ENCODE results near the gene STAT6. TPM values are rescaled to one million over a fixed set of nuclear protein-coding genes. Genes with fewer than 3 reads are reported as not detected.

STAT6 gene
- total RNA-seq, 1 experiment from 2014 or later: 44.4 TPM

DNA sequence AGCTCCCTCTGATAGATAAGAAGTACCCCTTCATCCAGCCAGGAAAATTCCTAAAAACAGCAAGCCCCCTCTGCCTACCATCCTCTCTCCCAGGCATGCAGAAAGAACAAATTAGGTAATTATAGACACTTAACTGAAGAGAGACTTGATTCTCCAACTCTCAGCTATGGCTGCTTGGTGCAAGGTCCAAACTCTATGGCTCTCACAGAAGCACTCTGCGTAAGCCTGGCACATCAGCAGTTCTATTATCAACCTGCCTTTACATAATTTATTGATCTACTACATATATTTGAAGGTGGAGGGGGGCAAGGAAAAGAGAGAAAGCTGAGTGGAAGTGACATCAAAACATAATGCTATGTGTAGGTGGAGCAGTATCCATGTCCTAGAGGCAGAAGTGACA is 60.2 kb downstream of the STAT6 start:
- no peak overlapping the region for H2BK12ac ChIP-seq (ENCODE audit: insufficient read length, low read depth, low read length)
- Mint-ChIP-seq H3K27ac (peak overlapping the region in 1 of 3 experiments; percentile 51; a peak in 1 of 7 replicates), H3K4me1 (peaks cover 3 to 13% of the 10 kb centered on the region in 2 experiments), H3K27me3 (ENCODE audit: low read depth) (peaks cover 2% of the 10 kb centered on the region), H3K9me3 (no peaks in the 10 kb centered on the region), H3K36me3 (ENCODE audit: insufficient read depth in 1 of 3, low read depth in 3 of 3) (peaks cover 6 to 17% (median 13%) of the 10 kb centered on the region in 3 experiments; a peak in 6 of 7 replicates), H3K4me3 (no peak overlapping the region)
- H3K27me3 ChIP-seq (ENCODE audit: insufficient read depth, low read length): no peaks in the 10 kb centered on the region
- H3K27ac ChIP-seq (ENCODE audit: insufficient read length, low read depth, low read length): no peak overlapping the region
- H3K79me1 ChIP-seq (ENCODE audit: insufficient read depth, low read depth, low read length, poor library complexity, severe bottlenecking): no peaks in the 10 kb centered on the region
- H4K5ac ChIP-seq (ENCODE audit: insufficient read length, low read depth, low read length): no peak overlapping the region
- no peaks in the 10 kb centered on the region for H3K9me3 ChIP-seq (ENCODE audit: control insufficient read depth, low read depth, low read length)
- H3T11ph ChIP-seq (ENCODE audit: low read length): no peak overlapping the region
- H2AK5ac ChIP-seq (ENCODE audit: insufficient read length, low read length): no peak overlapping the region
- H3K4me2 ChIP-seq (ENCODE audit: insufficient read depth, insufficient read length, low read length): no peak overlapping the region
- H4K20me1 ChIP-seq (ENCODE audit: control insufficient read depth, insufficient read depth, insufficient read length): no peaks in the 10 kb centered on the region
- no peak overlapping the region for H4K8ac ChIP-seq (replicated peaks; ENCODE audit: insufficient read length, low read depth, low read length)
- no peak overlapping the region for H4K91ac ChIP-seq (ENCODE audit: insufficient read length, low read depth, low read length)
- H2BK120ac ChIP-seq (ENCODE audit: low read depth, low read length, poor library complexity, severe bottlenecking): no peak overlapping the region
- no peak overlapping the region for H2AFZ ChIP-seq (ENCODE audit: low read length)
- DNase-seq: no peak
- H3K23ac ChIP-seq (ENCODE audit: insufficient read length, low read depth, low read length): no peak overlapping the region
- H3K9ac ChIP-seq (ENCODE audit: extremely low read depth, insufficient read length, low read length): no peak overlapping the region
- H3K4ac ChIP-seq (ENCODE audit: low read depth, low read length): no peak overlapping the region
- WGBS (ENCODE audit: extremely low coverage, insufficient read length, low lambda C conversion rate): no CpG with 5 or more reads among the region's 1 CpG
- H2BK5ac ChIP-seq (ENCODE audit: insufficient read length, low read length): no peak overlapping the region
- no peaks in the 10 kb centered on the region for H3K4me1 ChIP-seq (ENCODE audit: insufficient read depth, low read length)
- no peaks in the 10 kb centered on the region for H3K23me2 ChIP-seq (ENCODE audit: insufficient read length, low read depth, low read length, poor library complexity, severe bottlenecking)
- H3K56ac ChIP-seq (ENCODE audit: insufficient read length, low read depth, low read length): no peak overlapping the region
- no peak overlapping the region for H3K14ac ChIP-seq (ENCODE audit: insufficient read depth, low read length)
- H2BK15ac ChIP-seq (ENCODE audit: low read depth, low read length): no peak overlapping the region
- no peaks in the 10 kb centered on the region for H3K79me2 ChIP-seq (ENCODE audit: insufficient read depth, low read length)
- TF ChIP-seq, protein P1, sequence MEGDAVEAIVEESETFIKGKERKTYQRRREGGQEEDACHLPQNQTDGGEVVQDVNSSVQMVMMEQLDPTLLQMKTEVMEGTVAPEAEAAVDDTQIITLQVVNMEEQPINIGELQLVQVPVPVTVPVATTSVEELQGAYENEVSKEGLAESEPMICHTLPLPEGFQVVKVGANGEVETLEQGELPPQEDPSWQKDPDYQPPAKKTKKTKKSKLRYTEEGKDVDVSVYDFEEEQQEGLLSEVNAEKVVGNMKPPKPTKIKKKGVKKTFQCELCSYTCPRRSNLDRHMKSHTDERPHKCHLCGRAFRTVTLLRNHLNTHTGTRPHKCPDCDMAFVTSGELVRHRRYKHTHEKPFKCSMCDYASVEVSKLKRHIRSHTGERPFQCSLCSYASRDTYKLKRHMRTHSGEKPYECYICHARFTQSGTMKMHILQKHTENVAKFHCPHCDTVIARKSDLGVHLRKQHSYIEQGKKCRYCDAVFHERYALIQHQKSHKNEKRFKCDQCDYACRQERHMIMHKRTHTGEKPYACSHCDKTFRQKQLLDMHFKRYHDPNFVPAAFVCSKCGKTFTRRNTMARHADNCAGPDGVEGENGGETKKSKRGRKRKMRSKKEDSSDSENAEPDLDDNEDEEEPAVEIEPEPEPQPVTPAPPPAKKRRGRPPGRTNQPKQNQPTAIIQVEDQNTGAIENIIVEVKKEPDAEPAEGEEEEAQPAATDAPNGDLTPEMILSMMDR (conservative IDR thresholded peaks at IDR 0.05): no peak
- H2BK20ac ChIP-seq (ENCODE audit: low read depth, low read length, poor library complexity, severe bottlenecking): no peak overlapping the region
- H3K18ac ChIP-seq (ENCODE audit: insufficient read length, low read depth, low read length): no peak overlapping the region
